SK-N-MC (cell line): ENCODE measurements around the gene VAMP5.

ENCODE experiments used
- EZH2 ChIP-seq: fragments of 200-600 bp; sonication (generic); IDR thresholded peaks from one replicate; pipeline ENCODE4 v1.6.1; 2017; ENCODE audit warnings: antibody characterized with exemption
- FOXP2 ChIP-seq: optimal IDR thresholded peaks from 2 replicates; pipeline ENCODE3; 2011; ENCODE audit warnings: mild to moderate bottlenecking, moderate library complexity; ENCODE audit not compliant: insufficient read depth; ENCODE audit errors: extremely low read length, control extremely low read depth
- POLR2AphosphoS5 ChIP-seq: IDR thresholded peaks from 2 replicates; pipeline ENCODE4 v1.6.1; 2012; ENCODE audit warnings: mild to moderate bottlenecking, low read depth, low read length, borderline replicate concordance

- TF ChIP-seq EZH2 (no peak), POLR2AphosphoS5 (no peak), FOXP2 (no peak)
Observed at GRCh38 chr2:85623991-85624390, 39.8 kb downstream of the VAMP5 start.
